Right lobe of liver (tissue), 4 donors: ENCODE results near the gene KRT13.

Experiments
- CTCF ChIP-seq, 4 donors: fragments of 200-600 bp in 3 of 4; fragments of 450-650 bp in 1 of 4; IDR thresholded peaks; one replicate each; pipeline versions ENCODE4 v1.5.1 to v1.8.0; 2016 to 2022; ENCODE audit warnings: antibody characterized with exemption in 4 of 4, mild to moderate bottlenecking in 2 of 4
- POLR2A ChIP-seq: fragments of 450-650 bp; IDR thresholded peaks from one replicate; pipeline ENCODE4 v1.6.1; 2017; ENCODE audit warnings: antibody characterized with exemption, mild to moderate bottlenecking
- donor health status: DM: no; HTN: no; CAD: no.
- donor health status: DM: no; HTN: no; CAD: no.
- donor health status: DM: no; HTN: yes; CAD: no.

- TF ChIP-seq CTCF (IDR thresholded peaks at IDR 0.05) (no peak), POLR2A (no peak)
Measured at GRCh38 chr17:41468346-41468745, 37.1 kb downstream of the KRT13 start.
